HUDEP-2 (cell line): ENCODE data around the gene HYAL3.
A peak's percentile ranks its signal among the peaks of the same experiment; 100 is the strongest.

Source experiments
- DNase-seq, 76 experiments: peaks; one replicate each; lab custom pipeline; 2025; ENCODE audit not compliant: unreplicated experiment in 76 of 76; lab: John Stamatoyannopoulos, UW

HYAL3 gene

GRCh38 chr3:50298836-50299637, at the start of gene HYAL3, which contains the start of gene NAA80:
HYAL3 (minus strand) TSS chr3:50299405; CDS start chr3:50295602, 3,803 bp downstream.
NAA80 (minus strand) TSS chr3:50299405; CDS start chr3:50297463, 1,942 bp downstream.
- DNase-seq = peak in 70 of 76 experiments; percentile 97 to 100 (median 99)

- DNase-seq = peak in 64 of 76 experiments; percentile 9 to 74 (median 46)
Measured at GRCh38 chr3:50347187-50347813, 48.1 kb upstream of the HYAL3 start.

- peak in 70 of 76 experiments; percentile 5 to 86 (median 66) for DNase-seq
Measured at GRCh38 chr3:50345586-50346234, 46.5 kb upstream of the HYAL3 start, which contains the start of gene ZMYND10. ZMYND10 (minus strand) TSS chr3:50345732; CDS start chr3:50345579, 153 bp downstream.

GRCh38 chr3:50345008-50345407, 45.8 kb upstream of the HYAL3 start:
- DNase-seq = no peak

GRCh38 chr3:50342813-50343633, 43.8 kb upstream of the HYAL3 start:
- peak in 1 of 76 experiments; percentile 11 for DNase-seq

GRCh38 chr3:50341996-50342650, 42.9 kb upstream of the HYAL3 start:
- no peak for DNase-seq

- DNase-seq = no peak
Measured at GRCh38 chr3:50341537-50341936, 42.3 kb upstream of the HYAL3 start.

GRCh38 chr3:50340448-50341329, 41.5 kb upstream of the HYAL3 start, which contains the start of gene RASSF1:
RASSF1 (minus strand) TSS chr3:50340836; CDS start chr3:50340805, 31 bp downstream.
- DNase-seq = peak in 71 of 76 experiments; percentile 21 to 84 (median 71)

GRCh38 chr3:50340147-50340447, 40.9 kb upstream of the HYAL3 start:
- DNase-seq = peak in 3 of 76 experiments; percentile 24 to 43 (median 32)

GRCh38 chr3:50339485-50340146, 40.4 kb upstream of the HYAL3 start:
- peak in 2 of 76 experiments; percentile 35 to 43 for DNase-seq

- peak in 9 of 76 experiments; percentile 18 to 58 (median 34) for DNase-seq
Measured at GRCh38 chr3:50338965-50339364, 39.8 kb upstream of the HYAL3 start.

GRCh38 chr3:50337175-50337861, 38.1 kb upstream of the HYAL3 start:
- peak in 75 of 76 experiments; percentile 59 to 99 (median 98) for DNase-seq

- DNase-seq = peak in 5 of 76 experiments; percentile 45 to 65 (median 54)
Measured at GRCh38 chr3:50336452-50337174, 37.4 kb upstream of the HYAL3 start.

GRCh38 chr3:50334339-50335075, 35.3 kb upstream of the HYAL3 start:
- DNase-seq = no peak

GRCh38 chr3:50333744-50334328, 34.6 kb upstream of the HYAL3 start:
- DNase-seq = no peak

GRCh38 chr3:50331364-50331907, 32.2 kb upstream of the HYAL3 start:
- no peak for DNase-seq
